Fibroblast of the aortic adventitia (primary cell): ENCODE results near the gene FBXO38. TPM values are rescaled to one million over a fixed set of nuclear protein-coding genes. Genes with fewer than 3 reads are reported as not detected.

Experiments used
- DNase-seq: peaks from one replicate; pipeline ENCODE4 v3.0.0-alpha.2; 2010; ENCODE audit warnings: low read depth
- H3K4me3 ChIP-seq: 2 replicates; pipeline ENCODE4 v1.5.1; 2011; ENCODE audit warnings: low read depth, mild to moderate bottlenecking, control low read depth, low read length, moderate library complexity
- total RNA-seq: library from RNA; depleted of rRNA; stranded (reverse); fragments of >200 nt; gene quantifications from 2 replicates; pipeline ENCODE4 v1.2.3, GENCODE V29; 2012; ENCODE audit warnings: low replicate concordance
- TF ChIP-seq, protein P1 (sequence below): IDR thresholded peaks from 2 replicates; pipeline ENCODE4 v1.5.1; 2011; ENCODE audit warnings: mild to moderate bottlenecking, low read length, control low read depth, inconsistent platforms; ENCODE audit not compliant: insufficient read depth

Gene FBXO38
- 45.7 and 61.0 TPM in 2 replicates for total RNA-seq

DNA sequence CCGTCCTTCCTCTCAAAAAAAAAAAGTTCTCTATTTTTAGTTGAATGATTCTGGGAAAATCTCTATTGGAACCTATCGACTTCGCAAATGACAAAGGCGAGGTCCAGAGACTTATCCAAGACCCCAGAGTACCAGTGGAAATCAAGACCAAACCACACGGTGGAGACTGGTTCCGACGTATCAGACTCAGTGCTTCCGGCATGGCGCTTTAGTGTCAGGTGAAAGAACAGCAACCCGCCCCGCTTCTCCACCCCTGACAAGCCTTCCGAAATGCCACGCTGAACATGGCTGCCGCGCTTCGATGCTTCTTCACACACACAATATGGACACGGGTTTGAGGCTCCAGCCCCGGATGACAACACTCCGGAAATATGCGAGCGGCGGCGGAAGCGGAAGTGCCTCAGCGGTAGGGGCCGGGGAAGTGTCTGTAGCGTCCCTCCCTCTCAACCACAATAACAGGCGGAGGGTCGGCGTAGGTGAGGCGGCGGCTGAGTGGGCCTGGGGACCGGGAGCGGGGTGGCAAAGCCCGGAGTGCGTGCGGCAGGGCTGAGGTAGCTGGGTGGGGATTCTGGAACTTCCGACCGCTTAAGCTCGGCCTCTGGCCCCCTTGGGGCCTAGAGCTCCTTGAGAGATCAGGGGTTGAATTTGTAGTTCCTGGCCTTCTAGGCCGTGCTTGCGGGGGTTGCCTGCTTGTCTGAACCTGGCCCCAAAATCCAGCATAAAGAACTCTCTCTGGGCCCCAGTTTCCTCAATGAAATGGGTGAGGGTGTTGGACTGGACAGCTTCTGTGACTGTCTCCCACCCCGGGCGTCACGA, at the start of gene FBXO38:
Gene FBXO38 (plus strand): TSS at position 395 of the 816 bp plus-strand sequence. CDS start 10,819 bp downstream, outside the sequence.
- TF ChIP-seq, protein P1, sequence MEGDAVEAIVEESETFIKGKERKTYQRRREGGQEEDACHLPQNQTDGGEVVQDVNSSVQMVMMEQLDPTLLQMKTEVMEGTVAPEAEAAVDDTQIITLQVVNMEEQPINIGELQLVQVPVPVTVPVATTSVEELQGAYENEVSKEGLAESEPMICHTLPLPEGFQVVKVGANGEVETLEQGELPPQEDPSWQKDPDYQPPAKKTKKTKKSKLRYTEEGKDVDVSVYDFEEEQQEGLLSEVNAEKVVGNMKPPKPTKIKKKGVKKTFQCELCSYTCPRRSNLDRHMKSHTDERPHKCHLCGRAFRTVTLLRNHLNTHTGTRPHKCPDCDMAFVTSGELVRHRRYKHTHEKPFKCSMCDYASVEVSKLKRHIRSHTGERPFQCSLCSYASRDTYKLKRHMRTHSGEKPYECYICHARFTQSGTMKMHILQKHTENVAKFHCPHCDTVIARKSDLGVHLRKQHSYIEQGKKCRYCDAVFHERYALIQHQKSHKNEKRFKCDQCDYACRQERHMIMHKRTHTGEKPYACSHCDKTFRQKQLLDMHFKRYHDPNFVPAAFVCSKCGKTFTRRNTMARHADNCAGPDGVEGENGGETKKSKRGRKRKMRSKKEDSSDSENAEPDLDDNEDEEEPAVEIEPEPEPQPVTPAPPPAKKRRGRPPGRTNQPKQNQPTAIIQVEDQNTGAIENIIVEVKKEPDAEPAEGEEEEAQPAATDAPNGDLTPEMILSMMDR, result no peak
- DNase-seq, result peak; percentile 95
- H3K4me3 ChIP-seq, result peak within 1 kb of the TSS; percentile 87

GRCh38 chr5:148335259-148335658, 48.5 kb upstream of the FBXO38 start, which contains the start of gene SPINK9:
SPINK9 (plus strand) TSS chr5:148335559; CDS start chr5:148335614, 55 bp downstream.
- TF ChIP-seq, protein P1, result no peak
- DNase-seq, result no peak
- no peak within 1 kb of the TSS for H3K4me3 ChIP-seq

GRCh38 chr5:148336704-148337435, 46.9 kb upstream of the FBXO38 start:
- no peak for DNase-seq
- TF ChIP-seq, protein P1, result no peak
- H3K4me3 ChIP-seq, result no peak overlapping the region

DNA sequence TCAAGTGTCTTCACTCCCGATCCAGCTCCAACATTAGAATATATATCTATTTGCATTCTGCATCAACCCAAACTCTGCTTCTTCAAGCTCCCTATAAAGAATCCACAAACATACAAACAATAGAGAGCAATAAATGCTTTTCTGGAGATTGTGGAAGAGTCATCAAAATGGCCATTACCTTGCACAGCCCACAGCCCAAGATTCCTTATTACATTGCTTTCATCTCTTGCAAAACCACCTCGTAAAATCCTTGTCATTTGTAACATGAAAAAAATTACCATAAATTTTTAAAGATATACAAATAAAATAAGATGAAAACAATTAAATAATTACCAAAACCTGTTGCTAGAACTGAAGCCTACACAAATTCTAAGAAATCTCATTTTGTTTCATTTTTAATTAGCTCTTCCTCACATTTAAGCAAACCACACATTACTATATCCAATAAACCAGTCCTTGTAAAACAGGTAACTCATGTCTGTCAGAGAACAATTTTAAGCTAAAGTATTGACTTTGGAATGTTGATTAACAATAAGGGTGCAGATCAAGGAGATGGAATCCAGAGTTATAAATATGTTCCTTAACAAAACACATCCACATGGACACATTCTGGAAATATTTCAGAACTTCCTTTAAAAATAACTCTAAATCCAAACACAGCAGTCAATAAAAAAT, 41.2 kb upstream of the FBXO38 start:
- DNase-seq, result no peak
- TF ChIP-seq, protein P1, result no peak
- H3K4me3 ChIP-seq, result no peak overlapping the region

- H3K4me3 ChIP-seq, result no peak overlapping the region
- DNase-seq, result no peak
- TF ChIP-seq, protein P1, result no peak
These were observed 40.7 kb upstream of the FBXO38 start for GRCh38 chr5:148343046-148343407.

GRCh38 chr5:148343603-148344487, 39.9 kb upstream of the FBXO38 start:
- no peak overlapping the region for H3K4me3 ChIP-seq
- TF ChIP-seq, protein P1, result no peak
- DNase-seq, result no peak
